ENCODE results near the gene ALPK3. TPM values are rescaled to one million over a fixed set of nuclear protein-coding genes. Genes with fewer than 3 reads are reported as not detected.
A peak's percentile ranks its signal among the peaks of the same experiment; 100 is the strongest.

The ALPK3 gene
- total RNA-seq, 1 donor, result 0.36 TPM

GRCh38 chr15:84914351-84914750 is 97.2 kb downstream of the ALPK3 start:
- H3K4me1 ChIP-seq (ENCODE audit: insufficient read depth, low read length), result peaks cover 39% of the 10 kb centered on the region
- H3K27ac ChIP-seq (ENCODE audit: low read depth, low read length), result peak overlapping the region; percentile 79
- no peaks in the 10 kb centered on the region for H3K9me3 ChIP-seq (ENCODE audit: low read depth, low read length)
- H3K4me3 ChIP-seq (ENCODE audit: insufficient read depth, low read length), result no peak overlapping the region
- no peak overlapping the region for H2AFZ ChIP-seq (ENCODE audit: low read length)
- TF ChIP-seq CTCF (IDR thresholded peaks at IDR 0.05; ENCODE audit: extremely low read depth, low read depth, low read length), result no peak
- no peaks in the 10 kb centered on the region for H3K36me3 ChIP-seq (ENCODE audit: insufficient read depth, low read length)
- no peak for DNase-seq (ENCODE audit: insufficient read length, low spot score, missing footprints)
- no peaks in the 10 kb centered on the region for H3K27me3 ChIP-seq (ENCODE audit: insufficient read depth, low read length)
- H3K4me2 ChIP-seq (ENCODE audit: insufficient read depth, low read length), result peak overlapping the region; percentile 33
- no peaks in the 10 kb centered on the region for H3K79me2 ChIP-seq (ENCODE audit: insufficient read depth, low read length)
- no peaks in the 10 kb centered on the region for H4K20me1 ChIP-seq (ENCODE audit: insufficient read depth, low read length)

- no peaks in the 10 kb centered on the region for H3K9me3 ChIP-seq (ENCODE audit: low read depth, low read length)
- H3K36me3 ChIP-seq (ENCODE audit: insufficient read depth, low read length), result no peaks in the 10 kb centered on the region
- no peak for TF ChIP-seq CTCF (IDR thresholded peaks at IDR 0.05; ENCODE audit: extremely low read depth, low read depth, low read length)
- peak overlapping the region; percentile 79 for H3K27ac ChIP-seq (ENCODE audit: low read depth, low read length)
- H3K4me1 ChIP-seq (ENCODE audit: insufficient read depth, low read length), result peaks cover 39% of the 10 kb centered on the region
- H3K4me2 ChIP-seq (ENCODE audit: insufficient read depth, low read length), result peak overlapping the region; percentile 52
- H3K27me3 ChIP-seq (ENCODE audit: insufficient read depth, low read length), result no peaks in the 10 kb centered on the region
- H3K4me3 ChIP-seq (ENCODE audit: insufficient read depth, low read length), result no peak overlapping the region
- no peaks in the 10 kb centered on the region for H3K79me2 ChIP-seq (ENCODE audit: insufficient read depth, low read length)
- H4K20me1 ChIP-seq (ENCODE audit: insufficient read depth, low read length), result no peaks in the 10 kb centered on the region
- peak overlapping the region; percentile 75 for H2AFZ ChIP-seq (ENCODE audit: low read length)
- peak; percentile 94 for DNase-seq (ENCODE audit: insufficient read length, low spot score, missing footprints)
These were observed 97.9 kb downstream of the ALPK3 start for GRCh38 chr15:84914909-84915605.

- no peaks in the 10 kb centered on the region for H3K79me2 ChIP-seq (ENCODE audit: insufficient read depth, low read length)
- no peak for DNase-seq (ENCODE audit: insufficient read length, low spot score, missing footprints)
- H4K20me1 ChIP-seq (ENCODE audit: insufficient read depth, low read length), result no peaks in the 10 kb centered on the region
- peak overlapping the region; percentile 79 for H3K27ac ChIP-seq (ENCODE audit: low read depth, low read length)
- peaks cover 39% of the 10 kb centered on the region for H3K4me1 ChIP-seq (ENCODE audit: insufficient read depth, low read length)
- TF ChIP-seq CTCF (IDR thresholded peaks at IDR 0.05; ENCODE audit: extremely low read depth, low read depth, low read length), result no peak
- no peaks in the 10 kb centered on the region for H3K27me3 ChIP-seq (ENCODE audit: insufficient read depth, low read length)
- H3K9me3 ChIP-seq (ENCODE audit: low read depth, low read length), result no peaks in the 10 kb centered on the region
- H3K36me3 ChIP-seq (ENCODE audit: insufficient read depth, low read length), result no peaks in the 10 kb centered on the region
- H3K4me3 ChIP-seq (ENCODE audit: insufficient read depth, low read length), result no peak overlapping the region
- H3K4me2 ChIP-seq (ENCODE audit: insufficient read depth, low read length), result peak overlapping the region; percentile 52
- peak overlapping the region; percentile 75 for H2AFZ ChIP-seq (ENCODE audit: low read length)
These were observed 98.4 kb downstream of the ALPK3 start for GRCh38 chr15:84915606-84915958.

GRCh38 chr15:84917452-84917851 is 100.3 kb downstream of the ALPK3 start:
- no peak overlapping the region for H3K4me2 ChIP-seq (ENCODE audit: insufficient read depth, low read length)
- no peak overlapping the region for H3K4me3 ChIP-seq (ENCODE audit: insufficient read depth, low read length)
- no peak overlapping the region for H3K27ac ChIP-seq (ENCODE audit: low read depth, low read length)
- H3K79me2 ChIP-seq (ENCODE audit: insufficient read depth, low read length), result no peaks in the 10 kb centered on the region
- peaks cover 37% of the 10 kb centered on the region for H3K4me1 ChIP-seq (ENCODE audit: insufficient read depth, low read length)
- DNase-seq (ENCODE audit: insufficient read length, low spot score, missing footprints), result no peak
- no peaks in the 10 kb centered on the region for H3K36me3 ChIP-seq (ENCODE audit: insufficient read depth, low read length)
- H3K9me3 ChIP-seq (ENCODE audit: low read depth, low read length), result no peaks in the 10 kb centered on the region
- H2AFZ ChIP-seq (ENCODE audit: low read length), result no peak overlapping the region
- no peak for TF ChIP-seq CTCF (IDR thresholded peaks at IDR 0.05; ENCODE audit: extremely low read depth, low read depth, low read length)
- no peaks in the 10 kb centered on the region for H3K27me3 ChIP-seq (ENCODE audit: insufficient read depth, low read length)
- no peaks in the 10 kb centered on the region for H4K20me1 ChIP-seq (ENCODE audit: insufficient read depth, low read length)
